Upper lobe of right lung (tissue), 1 donor: Measurements from ENCODE around the gene TPST1. TPM values are rescaled to one million over a fixed set of nuclear protein-coding genes. Genes with fewer than 3 reads are reported as not detected.
A peak's percentile ranks its signal among the peaks of the same experiment; 100 is the strongest.

Experiments
- ATAC-seq: fragments of 200-7000 bp; cut with Tn5 transposase; one replicate; pipeline ENCODE4 v1.9.1; 2020; ENCODE audit warnings: mild to moderate bottlenecking, moderate library complexity
- DNase-seq: peaks from one replicate; pipeline ENCODE4 v3.0.0-alpha.2; 2020
- H3K27ac ChIP-seq: fragments of 200-600 bp; one replicate; pipeline ENCODE4 v1.8.0; 2022
- H3K27me3 ChIP-seq: fragments of 200-600 bp; one replicate; pipeline ENCODE4 v1.8.0; 2022; ENCODE audit warnings: mild to moderate bottlenecking
- H3K36me3 ChIP-seq: fragments of 200-600 bp; one replicate; pipeline ENCODE4 v1.8.0; 2022
- H3K4me1 ChIP-seq: fragments of 200-600 bp; one replicate; pipeline ENCODE4 v1.8.0; 2022
- H3K4me3 ChIP-seq: fragments of 200-600 bp; one replicate; pipeline ENCODE4 v1.8.0; 2022; ENCODE audit warnings: mild to moderate bottlenecking
- H3K9me3 ChIP-seq: fragments of 200-600 bp; one replicate; pipeline ENCODE4 v1.8.0; 2022
- intact Hi-C: fragments of 100-400 bp; cut with DNase I; formaldehyde crosslinking; loops from one replicate; pipeline ENCODE4 v1.11.0; 2022
- total RNA-seq: library from RNA; stranded (reverse); fragmentation: NEBNext Ultra II Directional; extraction: Animal tissue kit (Norgen Biotek cat#: 25700); gene quantifications from one replicate; pipeline ENCODE4 v1.2.1, GENCODE V29; 2021
- TF ChIP-seq, protein P1 (sequence below): fragments of 200-600 bp; IDR thresholded peaks from one replicate; pipeline ENCODE4 v1.8.0; 2022; ENCODE audit warnings: antibody characterized with exemption
- donor health status: DM: no; HTN: yes; CAD: no; lungs with severe emphysema.

The TPST1 gene
- total RNA-seq, 1 donor from 2014 or later: 20.1 TPM

DNA sequence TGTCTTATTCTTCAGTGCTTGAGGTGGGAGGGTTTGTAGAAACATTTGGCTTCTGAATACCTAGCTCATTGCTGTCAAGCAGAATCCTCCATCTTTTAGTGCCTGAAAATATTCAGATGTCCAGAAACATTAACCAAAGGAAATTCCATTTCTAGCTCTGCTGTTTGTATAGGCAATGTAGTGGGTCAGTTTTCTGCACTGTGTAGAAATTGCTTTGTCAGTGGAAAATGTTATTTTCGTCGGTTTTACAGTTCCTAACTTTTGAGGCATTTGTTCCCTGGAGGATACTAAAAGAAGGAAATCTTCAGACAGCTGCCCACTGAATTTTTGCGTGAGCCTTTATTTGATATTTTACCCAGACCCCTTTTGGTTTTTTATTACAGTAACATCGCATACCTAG lies 143.4 kb downstream of the TPST1 start:
- ATAC-seq (no peak), DNase-seq (no peak)
- H3K9me3 ChIP-seq: no peaks in the 10 kb centered on the region
- intact Hi-C loops: no loop called here
- no peak overlapping the region for H3K4me3 ChIP-seq
- H3K4me1 ChIP-seq: peaks cover 10% of the 10 kb centered on the region
- no peaks in the 10 kb centered on the region for H3K27me3 ChIP-seq
- H3K27ac ChIP-seq: peak overlapping the region; percentile 68
- H3K36me3 ChIP-seq: no peaks in the 10 kb centered on the region
- TF ChIP-seq, protein P1, sequence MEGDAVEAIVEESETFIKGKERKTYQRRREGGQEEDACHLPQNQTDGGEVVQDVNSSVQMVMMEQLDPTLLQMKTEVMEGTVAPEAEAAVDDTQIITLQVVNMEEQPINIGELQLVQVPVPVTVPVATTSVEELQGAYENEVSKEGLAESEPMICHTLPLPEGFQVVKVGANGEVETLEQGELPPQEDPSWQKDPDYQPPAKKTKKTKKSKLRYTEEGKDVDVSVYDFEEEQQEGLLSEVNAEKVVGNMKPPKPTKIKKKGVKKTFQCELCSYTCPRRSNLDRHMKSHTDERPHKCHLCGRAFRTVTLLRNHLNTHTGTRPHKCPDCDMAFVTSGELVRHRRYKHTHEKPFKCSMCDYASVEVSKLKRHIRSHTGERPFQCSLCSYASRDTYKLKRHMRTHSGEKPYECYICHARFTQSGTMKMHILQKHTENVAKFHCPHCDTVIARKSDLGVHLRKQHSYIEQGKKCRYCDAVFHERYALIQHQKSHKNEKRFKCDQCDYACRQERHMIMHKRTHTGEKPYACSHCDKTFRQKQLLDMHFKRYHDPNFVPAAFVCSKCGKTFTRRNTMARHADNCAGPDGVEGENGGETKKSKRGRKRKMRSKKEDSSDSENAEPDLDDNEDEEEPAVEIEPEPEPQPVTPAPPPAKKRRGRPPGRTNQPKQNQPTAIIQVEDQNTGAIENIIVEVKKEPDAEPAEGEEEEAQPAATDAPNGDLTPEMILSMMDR: no peak

DNA sequence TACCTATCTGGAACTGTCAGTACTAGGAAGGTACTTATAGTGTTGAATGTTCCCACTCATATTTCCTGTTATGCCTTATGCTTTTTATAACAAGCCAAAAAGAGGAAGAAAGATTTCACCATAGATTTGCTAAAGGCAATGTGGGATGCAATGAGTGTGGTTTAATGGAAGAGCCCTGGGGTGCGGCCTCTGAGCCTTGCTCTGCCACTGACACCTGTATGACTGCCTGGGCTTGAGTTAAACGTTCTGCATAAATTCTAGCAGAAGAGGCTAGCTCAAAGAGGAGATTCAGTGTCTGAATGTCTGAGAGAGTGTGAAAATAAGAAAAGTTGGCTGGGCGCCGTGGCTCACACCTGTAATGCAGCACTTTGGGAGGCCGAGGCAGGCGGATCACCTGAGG lies 143.8 kb downstream of the TPST1 start:
- ATAC-seq: peak; percentile 91
- TF ChIP-seq, protein P1: no peak
- Histone ChIP-seq H3K4me3 (no peak overlapping the region), H3K4me1 (peaks cover 10% of the 10 kb centered on the region), H3K9me3 (no peaks in the 10 kb centered on the region), H3K27ac (peak overlapping the region; percentile 68), H3K36me3 (no peaks in the 10 kb centered on the region), H3K27me3 (no peaks in the 10 kb centered on the region)
- peak; percentile 64 for DNase-seq
- intact Hi-C loops: no loop called here

DNA sequence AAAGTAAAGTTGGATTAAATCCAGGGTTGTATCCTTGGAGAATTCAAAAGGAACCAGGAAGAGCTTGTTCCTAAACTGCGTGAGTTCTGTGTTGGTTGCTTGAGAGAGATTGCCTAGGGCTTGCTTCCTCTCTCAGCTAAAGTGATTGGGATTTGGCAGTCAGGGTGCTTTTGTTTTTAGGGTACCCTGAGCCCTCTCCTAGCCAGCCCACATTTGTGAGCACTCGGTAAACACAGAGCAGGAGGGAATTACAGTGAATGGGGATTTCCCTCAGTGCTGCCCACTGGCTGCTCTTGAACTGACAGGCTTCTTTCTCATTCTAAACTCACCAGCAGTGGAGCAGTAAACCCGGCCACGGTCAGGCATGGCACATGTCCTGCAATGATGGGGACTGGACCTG lies 146.9 kb downstream of the TPST1 start:
- TF ChIP-seq, protein P1: no peak
- intact Hi-C loops: no loop called here
- ATAC-seq (peak; percentile 66), DNase-seq (no peak)
- no peak overlapping the region for H3K4me3 ChIP-seq
- H3K27me3 ChIP-seq: no peaks in the 10 kb centered on the region
- no peaks in the 10 kb centered on the region for H3K36me3 ChIP-seq
- no peaks in the 10 kb centered on the region for H3K9me3 ChIP-seq
- H3K27ac ChIP-seq: peak overlapping the region; percentile 40
- H3K4me1 ChIP-seq: peaks cover 10% of the 10 kb centered on the region

DNA sequence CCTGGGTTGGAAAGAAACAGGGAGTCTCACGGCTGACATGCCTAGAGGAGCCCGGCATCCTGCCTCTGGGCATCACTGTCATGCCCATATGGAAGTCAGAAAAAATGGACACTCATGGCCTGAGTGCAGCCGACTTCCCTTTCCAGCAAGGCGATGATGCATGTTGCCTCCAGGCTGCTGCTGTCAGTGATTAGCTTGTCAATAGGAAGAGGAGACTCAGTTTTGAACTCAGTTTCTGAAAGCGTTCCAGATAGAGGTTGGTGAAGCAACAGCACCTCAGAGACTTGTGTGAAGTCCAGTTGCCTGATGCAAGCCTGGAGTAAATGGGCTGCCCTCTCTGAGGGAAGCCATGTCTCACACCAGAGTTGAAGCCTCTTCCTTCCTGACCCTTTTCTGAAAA lies 148.4 kb downstream of the TPST1 start:
- TF ChIP-seq, protein P1: no peak
- H3K4me3 ChIP-seq: no peak overlapping the region
- DNase-seq: no peak
- intact Hi-C loops: no loop called here
- no peak overlapping the region for H3K27ac ChIP-seq
- H3K36me3 ChIP-seq: no peaks in the 10 kb centered on the region
- ATAC-seq: no peak
- peaks cover 8% of the 10 kb centered on the region for H3K4me1 ChIP-seq
- H3K27me3 ChIP-seq: no peaks in the 10 kb centered on the region
- no peaks in the 10 kb centered on the region for H3K9me3 ChIP-seq

DNA sequence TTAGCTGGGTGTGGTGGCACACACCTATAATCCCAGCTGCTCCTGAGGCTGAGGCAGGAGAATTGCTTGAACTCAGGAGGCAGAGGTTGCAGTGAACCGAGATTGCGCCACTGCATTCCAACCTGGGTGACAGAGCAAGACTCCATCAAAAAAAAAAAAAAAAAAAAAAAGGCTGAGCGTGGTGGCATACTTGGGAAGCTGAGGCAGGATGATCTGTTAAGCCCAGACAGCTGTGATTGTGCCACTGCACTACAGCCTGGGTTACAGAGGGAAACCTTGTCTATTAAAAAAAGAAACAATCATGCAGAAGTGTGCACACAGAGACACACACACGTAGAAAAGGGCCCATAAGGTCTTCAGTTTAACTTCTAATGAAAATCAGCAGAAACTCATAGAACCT lies 150.6 kb downstream of the TPST1 start:
- TF ChIP-seq, protein P1: no peak
- Histone ChIP-seq H3K36me3 (no peaks in the 10 kb centered on the region), H3K4me1 (no peaks in the 10 kb centered on the region), H3K27ac (no peak overlapping the region), H3K4me3 (no peak overlapping the region), H3K9me3 (no peaks in the 10 kb centered on the region), H3K27me3 (no peaks in the 10 kb centered on the region)
- ATAC-seq: no peak
- intact Hi-C loops: no loop called here
- no peak for DNase-seq

DNA sequence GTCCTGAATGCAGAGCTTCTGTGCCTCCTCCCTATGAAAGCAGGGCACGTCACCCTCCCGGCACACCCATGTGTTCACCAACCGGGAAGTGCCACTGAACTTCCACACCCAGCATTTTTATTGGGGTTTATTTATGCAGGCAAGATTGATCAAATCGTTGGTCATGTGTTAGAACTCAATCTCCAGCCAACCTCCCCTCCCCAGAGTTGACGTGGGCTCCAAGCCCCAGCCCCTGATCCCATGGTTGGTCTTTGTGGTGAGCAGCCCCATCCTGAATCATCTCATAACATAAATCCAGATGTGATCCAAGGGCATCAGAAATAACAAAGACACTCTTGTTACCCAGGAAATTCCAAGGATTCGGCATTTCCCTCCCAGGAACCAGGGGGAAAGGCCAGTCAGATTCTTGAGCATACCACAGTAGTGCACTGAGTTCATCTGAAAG lies 151.2 kb downstream of the TPST1 start:
- no peak overlapping the region for H3K27ac ChIP-seq
- no peaks in the 10 kb centered on the region for H3K36me3 ChIP-seq
- no peak for DNase-seq
- no peak for ATAC-seq
- H3K4me1 ChIP-seq: no peaks in the 10 kb centered on the region
- TF ChIP-seq, protein P1: no peak
- H3K27me3 ChIP-seq: no peaks in the 10 kb centered on the region
- no peak overlapping the region for H3K4me3 ChIP-seq
- intact Hi-C loops: no loop called here
- no peaks in the 10 kb centered on the region for H3K9me3 ChIP-seq
